SU-DHL-6 (cell line): ENCODE results near the gene EPB41L5.

Experiments used
- EZH2phosphoT487 ChIP-seq: fragments of 200-600 bp; sonication (generic), shearing (Covaris generic); conservative IDR thresholded peaks from 2 replicates; pipeline ENCODE4 v1.6.1; 2018; ENCODE audit warnings: mild to moderate bottlenecking, antibody characterized with exemption, low read length, moderate library complexity, mixed read lengths
- TF ChIP-seq, protein P1 (sequence below): fragments of 200-600 bp; sonication (generic); IDR thresholded peaks from one replicate; pipeline ENCODE4 v1.5.1; 2017; ENCODE audit warnings: antibody characterized with exemption, mild to moderate bottlenecking, low read length, moderate library complexity; ENCODE audit not compliant: insufficient read depth, poor library complexity, severe bottlenecking

GRCh38 chr2:120012363-120012762 lies 514 bp upstream of the EPB41L5 start:
- TF ChIP-seq, protein P1, sequence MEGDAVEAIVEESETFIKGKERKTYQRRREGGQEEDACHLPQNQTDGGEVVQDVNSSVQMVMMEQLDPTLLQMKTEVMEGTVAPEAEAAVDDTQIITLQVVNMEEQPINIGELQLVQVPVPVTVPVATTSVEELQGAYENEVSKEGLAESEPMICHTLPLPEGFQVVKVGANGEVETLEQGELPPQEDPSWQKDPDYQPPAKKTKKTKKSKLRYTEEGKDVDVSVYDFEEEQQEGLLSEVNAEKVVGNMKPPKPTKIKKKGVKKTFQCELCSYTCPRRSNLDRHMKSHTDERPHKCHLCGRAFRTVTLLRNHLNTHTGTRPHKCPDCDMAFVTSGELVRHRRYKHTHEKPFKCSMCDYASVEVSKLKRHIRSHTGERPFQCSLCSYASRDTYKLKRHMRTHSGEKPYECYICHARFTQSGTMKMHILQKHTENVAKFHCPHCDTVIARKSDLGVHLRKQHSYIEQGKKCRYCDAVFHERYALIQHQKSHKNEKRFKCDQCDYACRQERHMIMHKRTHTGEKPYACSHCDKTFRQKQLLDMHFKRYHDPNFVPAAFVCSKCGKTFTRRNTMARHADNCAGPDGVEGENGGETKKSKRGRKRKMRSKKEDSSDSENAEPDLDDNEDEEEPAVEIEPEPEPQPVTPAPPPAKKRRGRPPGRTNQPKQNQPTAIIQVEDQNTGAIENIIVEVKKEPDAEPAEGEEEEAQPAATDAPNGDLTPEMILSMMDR, result no peak
- TF ChIP-seq EZH2phosphoT487, result no peak
